H1 (cell line): ENCODE measurements around the gene DNAH10. TPM values are rescaled to one million over a fixed set of nuclear protein-coding genes. Genes with fewer than 3 reads are reported as not detected.

Source experiments
- CTCF ChIA-PET: fragments of 300-600 bp; sonication (Branson Sonifier 250); formaldehyde crosslinking; loops from one replicate; lab custom pipeline; 2021; ENCODE audit not compliant: partially characterized antibody; lab: Charles Lee
- POLR2A ChIA-PET: fragments of 300-600 bp; sonication (Branson Sonifier 250); formaldehyde crosslinking; loops from one replicate; lab custom pipeline; 2021; ENCODE audit warnings: inconsistent platforms; ENCODE audit not compliant: partially characterized antibody; lab: Charles Lee
- DNase-seq, 2 experiments: peaks; one replicate each; pipeline versions ENCODE4 v3.0.0 to v3.0.0-alpha.2; 2010 to 2022; ENCODE audit warnings: low spot score in 2 of 2, low read depth in 1 of 2, mixed read lengths in 1 of 2
- FAIRE-seq: peaks from 2 replicates; lab custom pipeline; 2011; peaks lifted over from hg19 to GRCh38; lab: Jason Lieb, UNC
- H2AFZ ChIP-seq: 2 replicates; pipeline ENCODE4 v1.8.1; 2012; ENCODE audit warnings: low read length, inconsistent platforms
- H2AK5ac ChIP-seq: 2 replicates; pipeline ENCODE4 v1.6.1; 2013; ENCODE audit warnings: low read depth, low read length
- H2BK120ac ChIP-seq: replicated peaks from 2 replicates; pipeline ENCODE3; 2013; ENCODE audit warnings: low read depth, low read length, inconsistent platforms
- H2BK12ac ChIP-seq: 2 replicates; pipeline ENCODE4 v1.6.1; 2013; ENCODE audit warnings: low read depth, low read length
- H2BK15ac ChIP-seq: 2 replicates; pipeline ENCODE4 v1.6.1; 2013; ENCODE audit warnings: low read length
- H2BK20ac ChIP-seq: 2 replicates; pipeline ENCODE4 v1.6.1; 2013; ENCODE audit warnings: low read length
- H2BK5ac ChIP-seq: 2 replicates; pipeline ENCODE4 v1.6.1; 2013; ENCODE audit warnings: low read depth, low read length
- H3K14ac ChIP-seq: 2 replicates; pipeline ENCODE4 v1.6.1; 2013; ENCODE audit warnings: inconsistent platforms; ENCODE audit not compliant: insufficient read length
- H3K18ac ChIP-seq: 2 replicates; pipeline ENCODE4 v1.6.1; 2013; ENCODE audit warnings: low read length; ENCODE audit errors: extremely low read depth
- H3K23ac ChIP-seq: 2 replicates; pipeline ENCODE4 v1.6.1; 2013; ENCODE audit warnings: inconsistent platforms; ENCODE audit not compliant: insufficient read length
- H3K23me2 ChIP-seq: 2 replicates; pipeline ENCODE4 v1.6.1; 2013; ENCODE audit warnings: low read depth, low read length
- H3K27ac ChIP-seq: 2 replicates; pipeline ENCODE4 v1.6.1; 2011; ENCODE audit warnings: low read depth, low read length, inconsistent platforms
- H3K27me3 ChIP-seq, 4 experiments: replicated peaks in 1 of 4; 1 replicate in 1 of 4; 2 replicates in 3 of 4; pipeline versions ENCODE4 v1.6.1 to v1.8.1; 2011 to 2013; ENCODE audit warnings: low read length in 3 of 4, mild to moderate bottlenecking in 3 of 4, inconsistent platforms in 2 of 4, mixed read lengths in 2 of 4, moderate library complexity in 1 of 4; ENCODE audit not compliant: control insufficient read depth in 3 of 4, insufficient read depth in 3 of 4; ENCODE audit errors: extremely low read depth in 1 of 4
- H3K36me3 ChIP-seq, 4 experiments: 2 replicates each; pipeline versions ENCODE4 v1.6.1 to v1.8.1; 2011 to 2013; ENCODE audit warnings: mild to moderate bottlenecking in 4 of 4, low read length in 3 of 4, moderate library complexity in 2 of 4, control low read depth in 1 of 4, inconsistent platforms in 1 of 4; ENCODE audit not compliant: insufficient read depth in 4 of 4, control insufficient read depth in 2 of 4
- H3K4ac ChIP-seq: replicated peaks from 2 replicates; pipeline ENCODE3; 2013; ENCODE audit warnings: low read length, low read depth, mixed read lengths, inconsistent platforms; ENCODE audit not compliant: insufficient read length
- H3K4me1 ChIP-seq, 4 experiments: replicated peaks in 1 of 4; 1 replicate in 1 of 4; 2 replicates in 3 of 4; pipeline versions ENCODE4 v1.6.1 to v1.8.1; 2011 to 2013; ENCODE audit warnings: low read length in 3 of 4, inconsistent platforms in 2 of 4, mixed read lengths in 1 of 4; ENCODE audit not compliant: insufficient read depth in 4 of 4, control insufficient read depth in 3 of 4
- H3K4me2 ChIP-seq, 2 experiments: 2 replicates each; pipeline versions ENCODE4 v1.6.1 to v1.8.1; 2011 to 2013; ENCODE audit warnings: low read depth in 2 of 2, low read length in 2 of 2, control low read depth in 1 of 2, inconsistent platforms in 1 of 2, mild to moderate bottlenecking in 1 of 2; ENCODE audit not compliant: insufficient read depth in 1 of 2
- H3K4me3 ChIP-seq, 4 experiments: fragments of 200-600, 300-600 bp in 1 of 4; sonication (generic), shearing (Covaris generic), sonication (Bioruptor Twin) in 1 of 4; 2 replicates each; pipeline versions ENCODE4 v1.5.1 to v1.8.1; 2011 to 2016; ENCODE audit warnings: low read length in 4 of 4, low read depth in 3 of 4, control low read depth in 2 of 4, inconsistent platforms in 2 of 4, mild to moderate bottlenecking in 2 of 4, mixed read lengths in 1 of 4, moderate library complexity in 1 of 4; ENCODE audit not compliant: insufficient read depth in 2 of 4; ENCODE audit errors: extremely low read depth in 1 of 4
- H3K56ac ChIP-seq: replicated peaks from 2 replicates; pipeline ENCODE3; 2013; ENCODE audit warnings: low read depth, mild to moderate bottlenecking, mixed read lengths, low read length, inconsistent platforms; ENCODE audit not compliant: insufficient read length
- H3K79me1 ChIP-seq: 2 replicates; pipeline ENCODE4 v1.6.1; 2013; ENCODE audit warnings: low read depth, low read length, control low read depth
- H3K79me2 ChIP-seq, 2 experiments: 2 replicates each; pipeline versions ENCODE4 v1.6.1 to v1.8.1; 2012 to 2013; ENCODE audit warnings: low read length in 2 of 2, mild to moderate bottlenecking in 2 of 2, inconsistent platforms in 1 of 2; ENCODE audit not compliant: insufficient read depth in 2 of 2, control insufficient read depth in 1 of 2
- H3K9ac ChIP-seq, 4 experiments: replicated peaks in 1 of 4; 1 replicate in 1 of 4; 2 replicates in 3 of 4; pipeline versions ENCODE4 v1.6.1 to v1.8.1; 2011 to 2013; ENCODE audit warnings: low read depth in 3 of 4, low read length in 3 of 4, control low read depth in 2 of 4, mild to moderate bottlenecking in 2 of 4, moderate library complexity in 2 of 4, inconsistent platforms in 1 of 4; ENCODE audit errors: extremely low read depth in 1 of 4
- H3K9me3 ChIP-seq, 2 experiments: 2 replicates each; pipeline versions ENCODE4 v1.6.1 to v1.8.1; 2012 to 2013; ENCODE audit warnings: mild to moderate bottlenecking in 2 of 2, moderate library complexity in 2 of 2, control low read depth in 1 of 2, inconsistent platforms in 1 of 2, low read depth in 1 of 2, low read length in 1 of 2, mixed read lengths in 1 of 2; ENCODE audit not compliant: insufficient read depth in 2 of 2
- H4K20me1 ChIP-seq, 2 experiments: replicated peaks in 1 of 2; 2 replicates each; pipeline versions ENCODE3 to v1.8.1; 2011 to 2013; ENCODE audit warnings: inconsistent platforms in 2 of 2, low read length in 2 of 2, mild to moderate bottlenecking in 1 of 2; ENCODE audit not compliant: insufficient read depth in 2 of 2, control insufficient read depth in 1 of 2
- H4K5ac ChIP-seq: 2 replicates; pipeline ENCODE4 v1.6.1; 2013; ENCODE audit warnings: low read length, low read depth, mixed read lengths, inconsistent platforms; ENCODE audit not compliant: insufficient read length
- H4K8ac ChIP-seq: 2 replicates; pipeline ENCODE4 v1.8.0; 2013; ENCODE audit warnings: mild to moderate bottlenecking, moderate library complexity, low read length, inconsistent platforms; ENCODE audit not compliant: insufficient read depth; ENCODE audit errors: extremely low read depth
- H4K91ac ChIP-seq: replicated peaks from 2 replicates; pipeline ENCODE3; 2013; ENCODE audit warnings: low read length, mixed read lengths, inconsistent platforms; ENCODE audit not compliant: insufficient read length
- CBX5 ChIP-seq: fragments of 300-800, 300-1000 bp; sonication (generic); IDR thresholded peaks from 2 replicates; pipeline ENCODE4 v1.7.1; 2016; ENCODE audit warnings: antibody characterized with exemption, low read length, low read depth
- HDAC6 ChIP-seq: IDR thresholded peaks from one replicate; pipeline ENCODE4 v1.7.1; 2012; ENCODE audit warnings: low read depth, mild to moderate bottlenecking, inconsistent platforms, low read length, moderate library complexity
- KDM4A ChIP-seq: IDR thresholded peaks from one replicate; pipeline ENCODE4 v1.7.1; 2012; ENCODE audit warnings: low read depth, mild to moderate bottlenecking, moderate library complexity, low read length, inconsistent platforms; ENCODE audit not compliant: severe bottlenecking
- POLR2AphosphoS5 ChIP-seq: IDR thresholded peaks from 2 replicates; pipeline ENCODE4 v1.6.1; 2011; ENCODE audit warnings: low read depth, low read length
- RBBP5 ChIP-seq: IDR thresholded peaks from 2 replicates; pipeline ENCODE4 v1.7.1; 2012; ENCODE audit warnings: low read depth, mild to moderate bottlenecking, inconsistent platforms, low read length, moderate library complexity, borderline replicate concordance
- SAP30 ChIP-seq: fragments of 300-600 bp; sonication (generic); IDR thresholded peaks from 2 replicates; pipeline ENCODE4 v1.7.1; 2012; ENCODE audit warnings: low read length, moderate library complexity, mild to moderate bottlenecking, inconsistent platforms; ENCODE audit not compliant: insufficient read depth, insufficient replicate concordance
- SP4 ChIP-seq: IDR thresholded peaks from 2 replicates; pipeline ENCODE4 v1.6.1; 2012; ENCODE audit warnings: low read length, inconsistent platforms
- TAF1 ChIP-seq: IDR thresholded peaks from 2 replicates; pipeline ENCODE4 v1.6.1; 2011; ENCODE audit warnings: mild to moderate bottlenecking, low read depth, low read length
- polyA plus RNA-seq, 7 experiments: library from polyadenylated mRNA; depleted of rRNA in 3 of 7; stranded (reverse) in 5 of 7; unstranded in 2 of 7; fragments of >200 nt in 5 of 7; fragments of 200-250 nt in 2 of 7; gene quantifications; 1 replicate in 5 of 7; 2 replicates in 1 of 7; 4 replicates in 1 of 7; pipeline versions ENCODE4 v1.2.1 to v1.2.3, GENCODE V29; 2011 to 2013; ENCODE audit warnings: missing spikeins in 2 of 7, mixed read lengths in 2 of 7
- total RNA-seq: library from RNA; stranded (reverse); fragmentation: NEBNext Ultra II Directional; extraction: Animal tissue kit (Norgen Biotek cat#: 25700); gene quantifications from 2 replicates; pipeline ENCODE4 v1.2.1, GENCODE V29; 2021
- TF ChIP-seq, protein P1 (sequence below): IDR thresholded peaks from 2 replicates; pipeline ENCODE4 v1.6.1; 2011; ENCODE audit warnings: low read length, improper control_type of control experiment
- TF ChIP-seq, protein P2 (sequence below), 3 experiments: IDR thresholded peaks; 1 replicate in 2 of 3; 2 replicates in 1 of 3; pipeline versions ENCODE4 v1.5.1 to v1.6.1; 2011; ENCODE audit warnings: low read length in 3 of 3, mild to moderate bottlenecking in 3 of 3, inconsistent platforms in 2 of 3, low read depth in 1 of 3, moderate library complexity in 1 of 3; ENCODE audit not compliant: insufficient read depth in 1 of 3; ENCODE audit errors: control extremely low read depth in 1 of 3

The DNAH10 gene
- total and polyA plus RNA-seq, 2 of the 8 experiments (the other 6 are each of a cell fraction or from before 2014, with no cell fraction given), result 0.02 to 0.24 TPM

DNA sequence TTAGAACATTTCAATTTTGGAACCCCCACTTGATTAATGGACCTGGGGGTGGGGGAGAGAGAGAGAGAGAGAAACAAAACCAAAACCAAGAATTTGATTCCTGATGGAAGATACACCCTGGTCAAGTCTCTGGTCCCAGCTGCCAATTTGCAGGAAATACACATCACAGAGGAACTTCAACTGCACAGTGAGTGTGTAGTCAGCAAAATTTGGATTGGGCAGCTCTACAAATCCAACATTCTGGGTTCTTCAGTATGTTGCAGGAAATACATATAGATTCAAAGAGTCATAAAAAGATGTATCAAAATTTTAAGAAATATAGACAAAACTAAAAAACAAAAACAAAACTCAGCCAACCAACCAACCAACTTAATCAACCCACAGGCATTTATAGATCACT is 17.4 kb downstream of the DNAH10 start:
- H3K27me3 ChIP-seq, result no peaks in the 10 kb centered on the region
- no peak overlapping the region for H2BK20ac ChIP-seq
- H4K20me1 ChIP-seq, result no peaks in the 10 kb centered on the region
- H2BK12ac ChIP-seq, result no peak overlapping the region
- H2BK15ac ChIP-seq, result no peak overlapping the region
- no peak overlapping the region for H3K4me3 ChIP-seq
- H3K36me3 ChIP-seq, result no peaks in the 10 kb centered on the region
- ChIA-PET POLR2A (no interaction called here), CTCF (interaction anchor here (0.6 to 2.4 kb wide), 4 partner anchors 13 to 402 kb away, joined by 3 to 10 read pairs (median 4); partner anchors contain the start of gene DNAH10)
- DNase-seq, result no peak
- H3K79me1 ChIP-seq, result no peaks in the 10 kb centered on the region
- no peak overlapping the region for H3K4me2 ChIP-seq
- no peak overlapping the region for H3K56ac ChIP-seq
- no peak overlapping the region for H4K91ac ChIP-seq
- H3K9me3 ChIP-seq, result no peaks in the 10 kb centered on the region
- H2BK120ac ChIP-seq, result no peak overlapping the region
- H3K23me2 ChIP-seq, result no peaks in the 10 kb centered on the region
- H2BK5ac ChIP-seq, result no peak overlapping the region
- H4K8ac ChIP-seq, result no peak overlapping the region
- H3K23ac ChIP-seq, result no peak overlapping the region
- H2AFZ ChIP-seq, result no peak overlapping the region
- no peaks in the 10 kb centered on the region for H3K79me2 ChIP-seq
- no peak overlapping the region for H3K27ac ChIP-seq
- TF ChIP-seq POLR2AphosphoS5 (no peak), HDAC6 (no peak), CBX5 (no peak), SP4 (no peak), TAF1 (no peak), SAP30 (no peak), KDM4A (no peak), RBBP5 (no peak)
- TF ChIP-seq, protein P1, sequence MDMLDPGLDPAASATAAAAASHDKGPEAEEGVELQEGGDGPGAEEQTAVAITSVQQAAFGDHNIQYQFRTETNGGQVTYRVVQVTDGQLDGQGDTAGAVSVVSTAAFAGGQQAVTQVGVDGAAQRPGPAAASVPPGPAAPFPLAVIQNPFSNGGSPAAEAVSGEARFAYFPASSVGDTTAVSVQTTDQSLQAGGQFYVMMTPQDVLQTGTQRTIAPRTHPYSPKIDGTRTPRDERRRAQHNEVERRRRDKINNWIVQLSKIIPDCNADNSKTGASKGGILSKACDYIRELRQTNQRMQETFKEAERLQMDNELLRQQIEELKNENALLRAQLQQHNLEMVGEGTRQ, result no peak
- TF ChIP-seq, protein P2, sequence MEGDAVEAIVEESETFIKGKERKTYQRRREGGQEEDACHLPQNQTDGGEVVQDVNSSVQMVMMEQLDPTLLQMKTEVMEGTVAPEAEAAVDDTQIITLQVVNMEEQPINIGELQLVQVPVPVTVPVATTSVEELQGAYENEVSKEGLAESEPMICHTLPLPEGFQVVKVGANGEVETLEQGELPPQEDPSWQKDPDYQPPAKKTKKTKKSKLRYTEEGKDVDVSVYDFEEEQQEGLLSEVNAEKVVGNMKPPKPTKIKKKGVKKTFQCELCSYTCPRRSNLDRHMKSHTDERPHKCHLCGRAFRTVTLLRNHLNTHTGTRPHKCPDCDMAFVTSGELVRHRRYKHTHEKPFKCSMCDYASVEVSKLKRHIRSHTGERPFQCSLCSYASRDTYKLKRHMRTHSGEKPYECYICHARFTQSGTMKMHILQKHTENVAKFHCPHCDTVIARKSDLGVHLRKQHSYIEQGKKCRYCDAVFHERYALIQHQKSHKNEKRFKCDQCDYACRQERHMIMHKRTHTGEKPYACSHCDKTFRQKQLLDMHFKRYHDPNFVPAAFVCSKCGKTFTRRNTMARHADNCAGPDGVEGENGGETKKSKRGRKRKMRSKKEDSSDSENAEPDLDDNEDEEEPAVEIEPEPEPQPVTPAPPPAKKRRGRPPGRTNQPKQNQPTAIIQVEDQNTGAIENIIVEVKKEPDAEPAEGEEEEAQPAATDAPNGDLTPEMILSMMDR (IDR thresholded peaks at IDR 0.05; ENCODE audit: control extremely low read depth in 1 of 3, insufficient read depth in 1 of 3, low read depth in 1 of 3, low read length in 3 of 3), result no peak
- H3K18ac ChIP-seq, result no peak overlapping the region
- no peak overlapping the region for H3K9ac ChIP-seq
- no peak overlapping the region for H2AK5ac ChIP-seq
- H3K4me1 ChIP-seq, result no peaks in the 10 kb centered on the region
- no peak for FAIRE-seq
- H3K14ac ChIP-seq, result no peak overlapping the region
- no peak overlapping the region for H3K4ac ChIP-seq
- H4K5ac ChIP-seq, result no peak overlapping the region
